Measurements from ENCODE around the gene SLC23A2. TPM values are rescaled to one million over a fixed set of nuclear protein-coding genes. Genes with fewer than 3 reads are reported as not detected.
A peak's percentile ranks its signal among the peaks of the same experiment; 100 is the strongest.

Gene SLC23A2
- total RNA-seq, 1 experiment from 2014 or later: 37.3 TPM

GRCh38 chr20:4876731-4877130 is 124.6 kb downstream of the SLC23A2 start:
- intact Hi-C loops (cut with micrococcal nuclease; ENCODE audit: unreplicated experiment): no loop called here
- Mint-ChIP-seq H3K27me3 (ENCODE audit: insufficient read depth, unreplicated experiment) (no peaks in the 10 kb centered on the region), H3K36me3 (ENCODE audit: insufficient read depth, unreplicated experiment) (peaks cover 20% of the 10 kb centered on the region), H3K4me3 (ENCODE audit: unreplicated experiment) (no peak overlapping the region), H3K9me3 (ENCODE audit: unreplicated experiment) (no peaks in the 10 kb centered on the region), H3K4me1 (ENCODE audit: low read depth, unreplicated experiment) (peaks cover 5% of the 10 kb centered on the region), H3K27ac (ENCODE audit: unreplicated experiment) (no peak overlapping the region)
- no peaks in the 10 kb centered on the region for H3K9me3 ChIP-seq
- DNase-seq: peak; percentile 32 to 57
- H3K4me3 ChIP-seq (ENCODE audit: low read depth, low read length): no peak overlapping the region
- ChIA-PET POLR2A (no interaction called here), CTCF (no interaction called here)
- peaks cover 1% of the 10 kb centered on the region for H3K36me3 ChIP-seq (ENCODE audit: control insufficient read depth, insufficient read depth, low read length)
- TF ChIP-seq CTCF (IDR thresholded peaks at IDR 0.05; ENCODE audit: insufficient read depth in 1 of 2, low read depth in 1 of 2, low read length in 1 of 2, severe bottlenecking in 1 of 2, unreplicated experiment in 1 of 2): no peak
- no TSS peak for BruUV-seq (replicated peaks)
- no peaks in the 10 kb centered on the region for H3K4me1 ChIP-seq
- H3K27me3 ChIP-seq (replicated peaks; ENCODE audit: control insufficient read depth, insufficient read depth, low read length): no peaks in the 10 kb centered on the region

GRCh38 chr20:4876301-4876700 is 125.0 kb downstream of the SLC23A2 start:
- Histone ChIP-seq H3K36me3 (ENCODE audit: control insufficient read depth, insufficient read depth, low read length) (peaks cover 1% of the 10 kb centered on the region), H3K4me1 (no peaks in the 10 kb centered on the region), H3K27me3 (replicated peaks; ENCODE audit: control insufficient read depth, insufficient read depth, low read length) (no peaks in the 10 kb centered on the region), H3K9me3 (no peaks in the 10 kb centered on the region), H3K4me3 (ENCODE audit: low read depth, low read length) (no peak overlapping the region)
- Mint-ChIP-seq H3K36me3 (ENCODE audit: insufficient read depth, unreplicated experiment) (peaks cover 20% of the 10 kb centered on the region), H3K27me3 (ENCODE audit: insufficient read depth, unreplicated experiment) (no peaks in the 10 kb centered on the region), H3K27ac (ENCODE audit: unreplicated experiment) (no peak overlapping the region), H3K9me3 (ENCODE audit: unreplicated experiment) (no peaks in the 10 kb centered on the region), H3K4me1 (ENCODE audit: low read depth, unreplicated experiment) (peaks cover 5% of the 10 kb centered on the region), H3K4me3 (ENCODE audit: unreplicated experiment) (no peak overlapping the region)
- no peak for TF ChIP-seq CTCF (IDR thresholded peaks at IDR 0.05; ENCODE audit: insufficient read depth in 1 of 2, low read depth in 1 of 2, low read length in 1 of 2, severe bottlenecking in 1 of 2, unreplicated experiment in 1 of 2)
- intact Hi-C loops (cut with micrococcal nuclease; ENCODE audit: unreplicated experiment): no loop called here
- BruUV-seq (replicated peaks): no TSS peak
- ChIA-PET POLR2A (no interaction called here), CTCF (no interaction called here)
- no peak for DNase-seq

GRCh38 chr20:4875578-4876067 is 125.7 kb downstream of the SLC23A2 start:
- Mint-ChIP-seq H3K27ac (ENCODE audit: unreplicated experiment) (no peak overlapping the region), H3K4me3 (ENCODE audit: unreplicated experiment) (no peak overlapping the region), H3K9me3 (ENCODE audit: unreplicated experiment) (no peaks in the 10 kb centered on the region), H3K4me1 (ENCODE audit: low read depth, unreplicated experiment) (peaks cover 5% of the 10 kb centered on the region), H3K27me3 (ENCODE audit: insufficient read depth, unreplicated experiment) (no peaks in the 10 kb centered on the region), H3K36me3 (ENCODE audit: insufficient read depth, unreplicated experiment) (peaks cover 14% of the 10 kb centered on the region)
- no peak overlapping the region for H3K4me3 ChIP-seq (ENCODE audit: low read depth, low read length)
- no peak for DNase-seq
- no peaks in the 10 kb centered on the region for H3K4me1 ChIP-seq
- ChIA-PET CTCF (no interaction called here), POLR2A (no interaction called here)
- BruUV-seq (replicated peaks): no TSS peak
- H3K27me3 ChIP-seq (replicated peaks; ENCODE audit: control insufficient read depth, insufficient read depth, low read length): no peaks in the 10 kb centered on the region
- intact Hi-C loops (cut with micrococcal nuclease; ENCODE audit: unreplicated experiment): no loop called here
- peaks cover 1% of the 10 kb centered on the region for H3K36me3 ChIP-seq (ENCODE audit: control insufficient read depth, insufficient read depth, low read length)
- TF ChIP-seq CTCF (IDR thresholded peaks at IDR 0.05; ENCODE audit: insufficient read depth in 1 of 2, low read depth in 1 of 2, low read length in 1 of 2, severe bottlenecking in 1 of 2, unreplicated experiment in 1 of 2): no peak
- H3K9me3 ChIP-seq: no peaks in the 10 kb centered on the region
